Ectodermal cell (in vitro differentiated cells): ENCODE results near the gene TNXB.
"Not testable (repeated sequence)": the region's sequence is repeated elsewhere in the genome, so short reads cannot be mapped to it uniquely, and the experiment has no call there.

Experiments
- H3K27ac ChIP-seq: 2 replicates; pipeline ENCODE4 v1.7.0; 2013; ENCODE audit warnings: mild to moderate bottlenecking, low read depth, low read length; ENCODE audit not compliant: insufficient read depth, poor library complexity, severe bottlenecking
- H3K27me3 ChIP-seq: 2 replicates; pipeline ENCODE4 v1.7.0; 2013; ENCODE audit warnings: mild to moderate bottlenecking, low read length; ENCODE audit not compliant: insufficient read depth, control insufficient read depth, poor library complexity, severe bottlenecking
- H3K36me3 ChIP-seq: one replicate; pipeline ENCODE4 v1.7.0; 2013; ENCODE audit warnings: low read length; ENCODE audit not compliant: control insufficient read depth, insufficient read depth
- H3K4me1 ChIP-seq: one replicate; pipeline ENCODE4 v1.7.0; 2013; ENCODE audit warnings: low read length; ENCODE audit not compliant: control insufficient read depth, insufficient read depth
- H3K4me3 ChIP-seq: 2 replicates; pipeline ENCODE4 v1.7.0; 2013; ENCODE audit warnings: low read depth, low read length, control low read depth; ENCODE audit not compliant: insufficient read depth
- H3K9me3 ChIP-seq: 2 replicates; pipeline ENCODE4 v1.7.0; 2013; ENCODE audit warnings: mild to moderate bottlenecking, low read length, moderate library complexity; ENCODE audit not compliant: control insufficient read depth
- WGBS, 2 experiments: methylation state at CpG; one replicate each; pipeline ENCODE4 v1.1.7; 2013; ENCODE audit warnings: missing lambda C conversion rate in 2 of 2; 5-methylcytosine and 5-hydroxymethylcytosine counted together

Gene TNXB

DNA sequence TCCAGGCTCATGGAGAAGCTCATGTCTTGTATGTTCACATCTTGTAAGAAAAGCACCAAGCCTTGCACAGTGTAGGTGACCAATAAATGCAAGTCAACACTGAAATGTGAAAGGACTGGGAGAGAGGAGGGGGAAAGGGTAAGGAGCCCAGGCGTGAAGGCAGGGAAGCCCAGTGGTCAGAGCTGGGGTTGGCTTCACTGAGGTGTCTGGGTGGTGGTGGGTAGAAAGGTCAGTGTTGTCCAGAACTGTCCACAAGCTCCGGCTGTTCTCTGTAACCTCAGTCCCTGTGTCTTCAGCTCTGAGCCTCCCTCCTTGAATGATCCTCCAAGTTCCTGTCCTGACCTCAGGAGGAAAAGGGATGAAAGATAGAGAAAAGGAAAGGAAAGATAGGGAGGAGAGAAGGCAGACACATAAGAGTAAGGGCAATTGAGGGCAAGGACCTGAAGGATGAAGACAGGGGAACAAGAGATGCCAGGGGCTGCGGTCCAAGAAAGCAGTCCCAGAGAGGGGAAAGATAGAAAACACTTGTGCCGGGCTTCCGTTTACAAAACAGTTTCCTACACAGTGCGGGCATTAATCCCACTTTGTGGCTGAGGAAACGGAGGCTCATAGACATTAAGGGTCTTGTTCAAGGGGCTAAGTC is 2.4 kb upstream of the TNXB start:
- 92 to 95% methylated on average over 7 of the region's 7 CpGs for WGBS, 2 experiments
- peaks cover 10% of the 10 kb centered on the region for H3K36me3 ChIP-seq
- no peaks in the 10 kb centered on the region for H3K9me3 ChIP-seq
- H3K4me1 ChIP-seq = peaks cover 16% of the 10 kb centered on the region
- peaks cover 28% of the 10 kb centered on the region for H3K27me3 ChIP-seq
- no peak overlapping the region for H3K27ac ChIP-seq
- H3K4me3 ChIP-seq = no peak overlapping the region

DNA sequence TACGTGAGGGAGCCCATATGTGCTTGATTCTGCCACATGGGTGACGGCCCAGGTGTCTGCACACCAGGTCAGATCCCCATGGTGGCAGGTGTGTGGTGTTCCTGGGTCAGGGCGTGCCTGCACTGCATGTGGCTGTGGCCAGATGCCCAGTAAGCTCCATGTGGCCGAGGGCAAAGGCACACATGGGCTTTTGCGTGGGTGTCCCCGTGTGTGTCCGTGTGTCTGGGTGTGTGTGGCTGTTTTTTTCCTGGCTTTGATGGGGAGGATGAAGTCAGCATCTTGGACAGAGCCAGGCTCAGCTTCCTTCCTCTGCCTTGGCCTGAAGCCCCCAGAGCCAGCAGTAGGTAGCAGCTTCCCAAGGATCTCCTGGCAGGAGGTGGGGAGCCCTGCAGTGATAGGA is 1.5 kb upstream of the TNXB start:
- WGBS, 2 experiments = 88 to 93% methylated on average over 7 of the region's 7 CpGs
- Histone ChIP-seq H3K4me1 (peaks cover 16% of the 10 kb centered on the region), H3K4me3 (no peak overlapping the region), H3K36me3 (peaks cover 1% of the 10 kb centered on the region), H3K27ac (no peak overlapping the region), H3K9me3 (no peaks in the 10 kb centered on the region), H3K27me3 (peaks cover 28% of the 10 kb centered on the region)

DNA sequence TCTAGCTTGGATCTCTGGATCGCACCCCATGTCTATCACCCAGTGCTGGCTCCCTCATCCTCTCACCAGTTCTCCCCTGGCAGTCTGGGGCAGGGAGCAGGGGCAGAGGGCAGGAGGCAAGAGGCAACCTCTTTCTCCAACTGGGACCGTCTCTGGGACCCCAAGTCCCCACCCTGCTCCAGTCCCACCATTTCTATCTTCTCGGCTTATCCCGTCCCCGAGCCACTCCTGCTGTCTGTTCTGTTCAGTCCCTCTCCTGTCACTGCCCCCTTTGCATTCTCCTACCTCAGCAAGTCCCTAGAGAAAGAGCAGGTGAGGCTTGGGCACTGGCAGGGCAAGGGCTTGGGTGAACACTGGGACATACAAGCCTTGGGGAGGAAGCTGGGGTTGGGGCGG is 625 bp upstream of the TNXB start:
- Histone ChIP-seq H3K4me1 (peaks cover 16% of the 10 kb centered on the region), H3K36me3 (no peaks in the 10 kb centered on the region), H3K27me3 (peaks cover 30% of the 10 kb centered on the region), H3K27ac (no peak overlapping the region), H3K4me3 (no peak overlapping the region), H3K9me3 (no peaks in the 10 kb centered on the region)
- WGBS, 2 experiments = 70 to 72% methylated on average over 6 of the region's 6 CpGs

DNA sequence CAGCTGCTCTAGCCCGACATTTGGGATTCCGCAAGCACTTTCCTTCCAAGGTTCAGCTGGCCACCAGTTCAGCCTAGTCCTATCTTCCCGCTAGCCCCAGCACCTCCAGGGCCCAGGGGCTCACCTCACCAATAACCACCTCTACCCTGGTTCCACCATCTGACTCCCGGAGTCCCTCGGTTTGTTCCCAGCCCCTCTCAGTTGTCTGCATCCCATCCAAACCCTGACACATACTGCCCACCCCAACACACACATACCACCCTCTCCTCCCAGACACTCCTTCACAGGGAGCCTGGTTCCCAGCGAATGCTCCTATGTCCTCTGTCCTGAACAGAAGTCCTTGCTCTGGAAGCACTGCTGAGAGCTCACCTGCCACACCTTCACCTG is 418 bp downstream of the TNXB start:
- Histone ChIP-seq H3K9me3 (no peaks in the 10 kb centered on the region), H3K27me3 (peaks cover 33% of the 10 kb centered on the region), H3K4me3 (no peak overlapping the region), H3K36me3 (no peaks in the 10 kb centered on the region), H3K27ac (no peak overlapping the region), H3K4me1 (peaks cover 16% of the 10 kb centered on the region)
- WGBS, 2 experiments = 63 to 65% methylated on average over 6 of the region's 6 CpGs

DNA sequence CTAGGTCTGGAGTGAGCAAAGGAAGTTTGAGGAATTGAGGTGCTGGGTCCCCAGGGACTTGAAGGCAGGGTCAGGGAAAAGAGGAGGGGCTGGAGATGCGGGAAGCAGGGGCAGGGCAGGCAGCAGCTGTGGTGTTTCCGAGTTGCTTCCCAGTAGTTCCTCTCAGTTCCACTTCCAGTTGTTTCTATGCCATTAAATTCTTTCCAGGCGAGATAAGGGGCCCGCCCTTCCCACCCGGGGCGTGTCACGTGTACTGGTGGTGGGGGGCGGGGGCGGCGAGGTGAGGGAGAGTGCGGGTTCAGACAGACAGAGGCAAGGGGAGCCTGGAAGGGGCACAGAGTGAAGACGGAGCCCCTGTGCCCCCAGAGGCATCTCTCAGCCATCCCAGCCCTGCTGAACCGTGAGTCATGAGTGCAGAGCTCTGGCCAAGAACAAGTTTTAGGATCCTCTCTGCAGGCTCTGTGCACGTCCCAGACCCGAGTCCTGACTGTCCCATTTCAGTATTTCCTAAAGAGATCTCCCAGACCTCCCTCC is 977 bp downstream of the TNXB start:
- H3K27ac ChIP-seq = no peak overlapping the region
- H3K4me3 ChIP-seq = no peak overlapping the region
- H3K4me1 ChIP-seq = peaks cover 16% of the 10 kb centered on the region
- 20 to 21% methylated on average over 15 of the region's 15 CpGs for WGBS, 2 experiments
- H3K36me3 ChIP-seq = no peaks in the 10 kb centered on the region
- H3K27me3 ChIP-seq = peaks cover 33% of the 10 kb centered on the region
- H3K9me3 ChIP-seq = no peaks in the 10 kb centered on the region

DNA sequence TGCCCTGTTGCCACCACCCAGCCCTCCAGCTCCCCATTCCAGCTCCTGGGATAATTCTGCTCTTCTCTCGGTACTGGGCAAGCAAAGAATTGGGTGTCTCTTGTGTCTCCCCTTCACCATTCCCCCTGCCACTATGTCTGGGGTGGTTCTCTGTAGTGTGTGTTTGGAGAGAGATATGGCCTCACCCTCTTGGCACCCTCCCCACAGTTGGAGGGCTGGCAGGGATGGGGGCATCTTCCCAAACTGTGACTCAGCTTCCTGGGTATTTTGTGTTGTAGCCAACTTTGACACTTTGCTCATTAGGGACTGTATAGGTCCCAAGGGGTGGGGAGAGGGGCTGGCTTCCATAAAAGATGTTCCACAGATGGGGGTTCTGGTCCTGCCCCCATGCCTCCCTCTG is 1.7 kb downstream of the TNXB start:
- Histone ChIP-seq H3K4me1 (peaks cover 16% of the 10 kb centered on the region), H3K27ac (no peak overlapping the region), H3K4me3 (no peak overlapping the region), H3K27me3 (peaks cover 33% of the 10 kb centered on the region), H3K9me3 (no peaks in the 10 kb centered on the region), H3K36me3 (no peaks in the 10 kb centered on the region)
- WGBS, 2 experiments = 81 to 100% methylated on average over 1 of the region's 1 CpG

DNA sequence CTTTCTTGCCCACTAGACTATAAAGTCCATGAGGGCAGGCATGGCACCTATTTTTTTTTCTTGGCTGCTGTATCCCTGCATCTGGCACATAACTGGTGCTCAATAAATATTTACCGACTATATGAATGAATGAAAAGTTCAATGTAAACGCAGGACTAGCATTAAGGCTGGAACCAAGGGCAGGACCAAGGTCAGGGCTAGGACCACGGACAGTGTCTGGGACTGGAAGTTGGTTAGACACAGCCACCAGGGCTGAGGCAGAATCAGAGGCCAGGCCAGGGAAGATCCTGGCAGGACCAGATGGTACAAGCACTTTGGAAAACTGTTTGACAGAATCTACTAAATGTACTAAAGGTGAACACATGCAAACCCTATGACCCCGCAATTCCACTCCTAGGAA is 3.7 kb downstream of the TNXB start:
- no peaks in the 10 kb centered on the region for H3K36me3 ChIP-seq
- 78 to 83% methylated on average over 4 of the region's 4 CpGs for WGBS, 2 experiments
- peaks cover 33% of the 10 kb centered on the region for H3K27me3 ChIP-seq
- H3K4me3 ChIP-seq = no peak overlapping the region
- no peak overlapping the region for H3K27ac ChIP-seq
- no peaks in the 10 kb centered on the region for H3K9me3 ChIP-seq
- H3K4me1 ChIP-seq = peaks cover 16% of the 10 kb centered on the region

DNA sequence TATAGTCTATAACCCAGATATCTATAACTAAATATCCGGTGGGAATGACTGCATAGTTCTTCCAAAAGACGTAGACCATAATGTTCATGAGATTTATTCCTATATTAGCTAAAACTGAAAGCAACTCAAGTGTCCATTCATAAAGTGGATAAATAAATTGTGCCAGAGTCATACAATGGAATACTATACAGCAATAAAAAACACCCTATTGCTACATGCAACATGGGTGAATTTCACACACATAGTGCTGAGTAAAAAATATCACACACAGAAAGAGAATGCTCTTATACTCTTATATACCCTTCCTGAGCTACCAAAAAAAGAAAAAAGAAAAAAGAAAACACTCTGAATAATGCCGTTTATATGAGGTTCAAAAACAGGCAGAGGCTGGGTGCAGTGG is 6.9 kb downstream of the TNXB start:
- peaks cover 24% of the 10 kb centered on the region for H3K27me3 ChIP-seq
- H3K4me1 ChIP-seq = no peaks in the 10 kb centered on the region
- H3K27ac ChIP-seq = no peak overlapping the region
- WGBS, 2 experiments = 91% methylated on average over 2 to 3 of the region's 3 CpGs
- H3K9me3 ChIP-seq = no peaks in the 10 kb centered on the region
- H3K4me3 ChIP-seq = no peak overlapping the region
- no peaks in the 10 kb centered on the region for H3K36me3 ChIP-seq

DNA sequence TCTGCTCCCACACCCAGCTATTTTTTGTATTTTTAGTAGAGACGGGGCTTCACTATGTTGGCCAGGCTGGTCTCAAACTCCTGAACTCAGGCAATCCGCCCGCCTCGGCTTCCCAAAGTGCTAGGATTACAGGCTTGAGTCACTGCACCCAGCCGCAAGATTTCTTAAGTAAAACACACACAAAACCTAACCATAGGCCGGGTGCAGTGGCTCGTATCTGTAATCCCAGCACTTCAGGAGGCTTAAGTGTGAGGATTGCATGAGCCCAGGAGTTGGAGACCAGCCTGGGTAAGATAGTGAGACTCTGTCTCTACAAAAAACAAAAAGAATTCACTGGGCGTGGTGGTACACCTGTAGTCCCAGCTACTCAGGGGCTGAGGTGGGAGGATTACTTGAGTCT is 8.9 kb downstream of the TNXB start:
- H3K27ac ChIP-seq, H3K36me3 ChIP-seq, H3K9me3 ChIP-seq, H3K4me3 ChIP-seq, H3K4me1 ChIP-seq: not testable (repeated sequence)
- WGBS, 2 experiments = 89 to 90% methylated on average over 8 of the region's 8 CpGs
- H3K27me3 ChIP-seq = peaks cover 44% of the 10 kb centered on the region

DNA sequence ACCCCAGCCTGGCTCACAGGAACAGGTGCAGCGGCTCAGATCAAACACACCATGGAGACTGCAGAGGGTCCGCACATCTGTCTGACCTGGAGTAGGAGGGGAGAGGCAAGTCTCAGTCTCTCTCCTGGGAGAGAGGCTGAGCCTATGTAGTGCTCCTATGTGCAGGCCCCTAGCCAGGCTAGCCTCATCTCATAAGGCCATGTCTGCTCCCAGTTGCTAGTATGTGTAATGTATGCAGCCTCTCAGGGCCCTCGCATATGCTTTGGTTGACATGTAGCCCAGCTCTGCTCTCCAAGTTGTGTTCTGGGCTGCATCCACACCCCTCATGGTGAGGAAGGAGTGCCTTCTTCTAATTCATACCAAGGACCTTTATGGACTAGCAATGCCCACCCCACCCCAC is 11.8 kb downstream of the TNXB start:
- H3K36me3 ChIP-seq = no peaks in the 10 kb centered on the region
- H3K4me3 ChIP-seq = no peak overlapping the region
- peaks cover 8% of the 10 kb centered on the region for H3K4me1 ChIP-seq
- no peak overlapping the region for H3K27ac ChIP-seq
- 91 to 98% methylated on average over 3 of the region's 3 CpGs for WGBS, 2 experiments
- no peaks in the 10 kb centered on the region for H3K9me3 ChIP-seq
- peaks cover 49% of the 10 kb centered on the region for H3K27me3 ChIP-seq
